Measurements from ENCODE around the gene LILRB3. TPM values are rescaled to one million over a fixed set of nuclear protein-coding genes. Genes with fewer than 3 reads are reported as not detected.
"Not testable (repeated sequence)": the region's sequence is repeated elsewhere in the genome, so short reads cannot be mapped to it uniquely, and the experiment has no call there.

The LILRB3 gene
- total and polyA plus RNA-seq, 4 donors = 0.59 to 5.1 (median 1.3) TPM

DNA sequence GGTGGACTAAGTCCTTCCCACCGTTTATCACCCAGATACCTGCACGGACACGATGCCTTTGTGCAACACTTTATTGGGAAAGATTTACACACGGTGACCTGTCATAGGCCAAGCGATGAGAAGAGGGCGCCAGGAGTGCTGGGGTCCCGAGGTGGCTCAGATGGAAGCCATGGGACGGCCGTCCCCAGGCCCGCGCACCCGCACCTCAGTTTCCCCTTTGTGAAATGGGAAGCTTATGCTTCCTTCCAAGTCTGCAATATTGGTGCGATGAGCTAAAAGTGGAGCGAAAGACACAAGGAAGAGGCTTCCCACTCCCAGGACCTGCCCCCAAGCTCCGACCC, 49.5 kb downstream of the LILRB3 start:
- no peak overlapping the region for H3K27ac ChIP-seq (ENCODE audit: low read depth, low read length)
- H3K36me3 ChIP-seq (ENCODE audit: control insufficient read depth, insufficient read depth, low read length) = peaks cover 33% of the 10 kb centered on the region
- DNase-seq (ENCODE audit: low read depth in 4 of 6, low spot score in 6 of 6) = no peak
- H3K4me3 ChIP-seq (ENCODE audit: low read depth, low read length) = no peak overlapping the region
- peaks cover 3% of the 10 kb centered on the region for H3K4me1 ChIP-seq (ENCODE audit: control insufficient read depth, insufficient read depth, low read length)
- no peaks in the 10 kb centered on the region for H3K9me3 ChIP-seq (ENCODE audit: control insufficient read depth, insufficient read depth, low read length)
- H3K27me3 ChIP-seq (ENCODE audit: control insufficient read depth, insufficient read depth, low read length) = no peaks in the 10 kb centered on the region
- WGBS (ENCODE audit: insufficient coverage) = 28% methylated on average over 10 of the region's 15 CpGs

DNA sequence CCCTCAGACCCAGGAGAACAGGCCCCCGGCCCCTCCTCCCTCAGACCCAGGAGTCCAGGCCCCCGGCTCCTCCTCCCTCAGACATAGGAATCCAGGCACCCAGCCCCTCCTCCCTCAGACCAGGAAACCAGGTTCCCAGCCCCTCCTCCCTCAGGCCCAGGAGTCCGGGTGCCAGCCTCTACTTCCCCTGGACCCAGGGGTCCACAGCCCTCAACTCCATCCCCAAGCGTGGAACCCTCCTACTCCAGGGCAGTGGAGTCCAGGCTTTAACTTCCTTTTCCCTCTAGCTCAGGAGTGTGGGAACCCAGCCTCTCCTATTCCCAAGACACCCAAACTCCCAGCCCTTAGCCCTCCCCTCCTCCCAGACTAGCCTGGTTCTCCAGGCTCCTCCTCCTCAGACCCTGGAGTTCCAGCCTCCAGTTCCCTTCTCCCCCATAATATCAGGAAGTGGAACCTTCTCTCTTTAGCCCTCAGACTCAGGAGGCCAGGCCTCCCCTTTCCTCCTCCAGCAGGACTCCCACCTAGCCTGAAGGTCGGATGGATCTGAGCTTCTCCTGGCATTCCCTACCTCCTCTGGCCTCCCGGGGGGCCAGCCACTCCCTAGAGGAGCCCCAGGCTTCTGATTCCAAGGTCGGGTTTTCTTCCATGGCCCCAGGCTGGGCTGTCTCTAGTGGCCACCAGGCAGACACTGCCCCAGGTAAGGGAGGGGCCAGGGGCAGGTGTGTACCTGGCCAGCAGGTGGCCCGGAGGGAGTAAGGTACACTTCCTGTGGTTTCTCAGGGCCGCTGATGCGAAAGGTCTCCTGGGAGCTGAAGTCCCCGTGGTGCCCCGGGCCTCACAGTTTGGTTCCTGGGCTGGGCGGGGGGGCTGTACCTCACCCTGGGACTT, 50.1 kb downstream of the LILRB3 start, which contains the start of gene TMC4:
Gene TMC4, minus strand, starts transcription at position 690 of the 888 bp plus-strand sequence. Its CDS starts 43 bp downstream, at position 647.
- Histone ChIP-seq H3K27ac (ENCODE audit: low read depth, low read length) (no peak within 1 kb of the TSS), H3K4me1 (ENCODE audit: control insufficient read depth, insufficient read depth, low read length) (peaks cover 5% of the 10 kb centered on the region), H3K27me3 (ENCODE audit: control insufficient read depth, insufficient read depth, low read length) (no peaks in the 10 kb centered on the region), H3K36me3 (ENCODE audit: control insufficient read depth, insufficient read depth, low read length) (peaks cover 28% of the 10 kb centered on the region), H3K9me3 (ENCODE audit: control insufficient read depth, insufficient read depth, low read length) (no peaks in the 10 kb centered on the region), H3K4me3 (ENCODE audit: low read depth, low read length) (no peak within 1 kb of the TSS)
- DNase-seq (ENCODE audit: low read depth in 4 of 6, low spot score in 6 of 6) = no peak
- WGBS (ENCODE audit: insufficient coverage) = 15% methylated on average over 13 of the region's 13 CpGs

DNA sequence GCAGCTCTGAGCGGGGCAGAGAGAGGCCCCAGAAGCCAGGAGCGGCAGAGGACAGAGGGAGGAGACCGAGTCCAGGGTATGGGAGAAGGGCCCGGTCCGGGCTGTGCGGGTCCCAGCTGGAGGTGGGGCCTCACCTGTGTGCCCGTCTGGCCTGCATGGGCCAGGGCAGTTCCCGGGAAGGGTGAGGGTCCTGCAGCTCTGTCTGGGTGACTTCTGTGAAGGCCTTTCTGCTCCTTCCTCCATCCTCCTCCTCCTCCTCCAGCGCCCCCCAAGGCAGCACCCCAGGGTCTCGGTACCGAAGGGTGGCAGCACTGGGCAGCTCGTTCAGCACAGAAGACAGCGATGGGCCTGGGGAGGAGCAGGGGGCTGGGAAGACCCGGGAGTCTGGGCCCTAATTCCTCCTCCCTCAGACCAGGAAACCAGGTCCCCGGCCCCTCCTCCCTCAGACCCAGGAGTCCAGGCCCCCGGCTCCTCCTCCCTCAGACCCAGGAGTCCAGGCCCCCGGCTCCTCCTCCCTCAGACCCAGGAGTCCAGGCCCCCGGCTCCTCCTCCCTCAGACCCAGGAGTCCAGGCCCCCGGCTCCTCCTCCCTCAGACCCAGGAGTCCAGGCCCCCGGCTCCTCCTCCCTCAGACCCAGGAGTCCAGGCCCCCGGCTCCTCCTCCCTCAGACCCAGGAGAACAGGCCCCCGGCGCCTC, 50.9 kb downstream of the LILRB3 start:
- H3K4me3 ChIP-seq (ENCODE audit: low read depth, low read length); H3K9me3 ChIP-seq (ENCODE audit: control insufficient read depth, insufficient read depth, low read length); DNase-seq (ENCODE audit: low read depth in 4 of 6, low spot score in 6 of 6); H3K27me3 ChIP-seq (ENCODE audit: control insufficient read depth, insufficient read depth, low read length); H3K27ac ChIP-seq (ENCODE audit: low read depth, low read length); H3K4me1 ChIP-seq (ENCODE audit: control insufficient read depth, insufficient read depth, low read length): not testable (repeated sequence)
- 90% methylated on average over 5 of the region's 23 CpGs for WGBS (ENCODE audit: insufficient coverage)
- peaks cover 28% of the 10 kb centered on the region for H3K36me3 ChIP-seq (ENCODE audit: control insufficient read depth, insufficient read depth, low read length)

DNA sequence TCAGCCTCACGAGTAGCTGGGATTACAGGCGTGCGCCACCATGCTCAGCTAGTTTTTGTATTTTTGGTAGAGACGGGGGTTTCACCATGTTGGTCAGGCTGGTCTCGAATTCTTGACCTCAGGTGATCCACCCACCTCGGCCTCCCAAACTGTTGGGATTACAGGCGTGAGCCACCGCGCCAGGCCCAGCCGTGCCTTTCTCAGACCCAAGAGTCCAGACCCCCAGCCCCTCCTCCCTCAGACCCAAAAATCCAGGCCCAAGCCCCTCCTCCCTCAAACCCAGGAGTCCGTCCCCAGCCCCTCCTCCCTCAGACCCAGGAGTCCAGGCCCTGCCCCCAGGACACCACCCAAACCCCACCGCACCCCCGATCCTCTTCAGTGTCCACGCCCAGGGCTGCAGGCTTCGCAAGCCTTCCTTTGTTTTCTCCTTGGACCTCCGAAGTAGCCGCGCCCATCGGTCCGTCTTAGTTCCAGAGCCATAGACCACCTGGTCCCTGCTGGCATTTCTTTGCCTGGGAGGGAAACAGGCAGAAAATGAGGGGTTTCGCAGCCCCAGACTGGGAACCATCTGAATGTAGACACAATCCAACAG, 53.6 kb downstream of the LILRB3 start:
- Histone ChIP-seq H3K4me3 (ENCODE audit: low read depth, low read length) (no peak overlapping the region), H3K36me3 (ENCODE audit: control insufficient read depth, insufficient read depth, low read length) (peaks cover 10% of the 10 kb centered on the region), H3K4me1 (ENCODE audit: control insufficient read depth, insufficient read depth, low read length) (peaks cover 11% of the 10 kb centered on the region), H3K27me3 (ENCODE audit: control insufficient read depth, insufficient read depth, low read length) (peaks cover 11% of the 10 kb centered on the region), H3K27ac (ENCODE audit: low read depth, low read length) (no peak overlapping the region), H3K9me3 (ENCODE audit: control insufficient read depth, insufficient read depth, low read length) (no peaks in the 10 kb centered on the region)
- WGBS (ENCODE audit: insufficient coverage) = 93% methylated on average over 12 of the region's 21 CpGs
- no peak for DNase-seq (ENCODE audit: low read depth in 4 of 6, low spot score in 6 of 6)

DNA sequence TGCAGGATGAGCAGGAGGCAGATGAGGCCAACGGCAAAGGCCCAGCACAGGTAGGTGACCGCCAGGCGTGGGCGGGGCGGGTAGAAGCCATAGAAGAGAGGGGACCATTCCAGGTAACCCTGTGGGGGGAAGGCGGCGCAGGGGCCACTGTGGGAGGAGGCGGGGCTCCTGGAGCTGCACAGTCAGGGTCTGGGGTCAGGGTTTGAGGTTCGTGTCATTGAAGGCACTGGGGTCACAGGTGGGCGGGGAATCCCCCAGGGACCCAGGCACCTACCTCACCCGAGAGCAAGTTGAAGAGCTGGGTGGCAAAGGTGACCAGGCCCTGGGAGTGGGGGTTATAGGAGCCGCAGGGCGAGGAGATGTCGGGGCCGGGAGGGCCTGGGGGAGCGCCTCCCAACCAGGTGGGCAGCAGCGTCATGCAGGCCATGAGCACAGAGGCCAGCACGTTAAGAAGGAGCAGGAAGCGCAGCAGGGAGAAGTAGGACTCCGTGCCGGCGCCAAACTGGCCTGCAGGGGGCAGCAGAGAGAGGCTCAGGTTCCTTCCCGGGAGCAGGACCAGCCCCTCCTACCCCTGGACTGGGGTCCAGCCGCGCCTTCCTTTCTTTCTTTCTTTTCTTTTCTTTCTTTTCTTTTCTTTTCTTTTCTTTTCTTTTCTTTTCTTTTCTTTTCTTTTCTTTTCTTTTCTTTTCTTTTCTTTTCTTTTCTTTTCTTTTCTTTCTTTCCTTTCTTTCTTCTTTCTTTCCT, 54.5 kb downstream of the LILRB3 start:
- Histone ChIP-seq H3K36me3 (ENCODE audit: control insufficient read depth, insufficient read depth, low read length) (peaks cover 4% of the 10 kb centered on the region), H3K27ac (ENCODE audit: low read depth, low read length) (no peak overlapping the region), H3K27me3 (ENCODE audit: control insufficient read depth, insufficient read depth, low read length) (peaks cover 13% of the 10 kb centered on the region), H3K4me3 (ENCODE audit: low read depth, low read length) (no peak overlapping the region), H3K4me1 (ENCODE audit: control insufficient read depth, insufficient read depth, low read length) (peaks cover 11% of the 10 kb centered on the region), H3K9me3 (ENCODE audit: control insufficient read depth, insufficient read depth, low read length) (no peaks in the 10 kb centered on the region)
- peak in 3 of 6 donors; percentile 79 to 94 (median 94) for DNase-seq (ENCODE audit: low read depth in 4 of 6, low spot score in 6 of 6)
- 32% methylated on average over 22 of the region's 25 CpGs for WGBS (ENCODE audit: insufficient coverage)

Small RNA genes lying within 50 kb of the gene (small RNA-seq; reads per million reads assigned to genes)
- gene RNU6-1307P (ENCODE audit: low replicate concordance) = not detected

Other genes with a start within 250 kb of the LILRB3 start
- under 1 TPM; 0.20 to 0.94 TPM for gene CACNG6, start 231.4 kb downstream of the LILRB3 start, total RNA-seq
- gene CACNG6, start 231.4 kb downstream of the LILRB3 start, polyA plus RNA-seq (ENCODE audit: insufficient read length in 2 of 2) = 1 to 10 TPM; 2.3 to 2.4 TPM
- 1 to 10 TPM in 1 of 2 donors, under 1 TPM in 1; 0.28 to 1.8 TPM for gene VSTM1, start 159.1 kb downstream of the LILRB3 start, total RNA-seq
- gene VSTM1, start 159.1 kb downstream of the LILRB3 start, polyA plus RNA-seq (ENCODE audit: insufficient read length in 2 of 2) = 1 to 10 TPM in 1 of 2 donors, under 1 TPM in 1; 0.41 to 1.1 TPM
- gene TARM1, start 141.6 kb downstream of the LILRB3 start, total RNA-seq = under 1 TPM in 1 of 2 donors, not detected in 1; 0.50 TPM
- under 1 TPM in 1 of 2 donors, not detected in 1; 0.17 TPM for gene TARM1, start 141.6 kb downstream of the LILRB3 start, polyA plus RNA-seq (ENCODE audit: insufficient read length in 2 of 2)
- 1 to 10 TPM in 1 of 2 donors, under 1 TPM in 1; 0.44 to 1.1 TPM for gene OSCAR, start 122.2 kb downstream of the LILRB3 start, total RNA-seq
- 1 to 10 TPM; 1.7 to 1.8 TPM for gene OSCAR, start 122.2 kb downstream of the LILRB3 start, polyA plus RNA-seq (ENCODE audit: insufficient read length in 2 of 2)
- gene NDUFA3, start 120.2 kb downstream of the LILRB3 start, total RNA-seq = 100 to 1,000 TPM in 1 of 2 donors, 1 to 10 TPM in 1; 8.4 to 277 TPM
- gene NDUFA3, start 120.2 kb downstream of the LILRB3 start, polyA plus RNA-seq (ENCODE audit: insufficient read length in 2 of 2) = 100 to 1,000 TPM; 203 to 241 TPM
- gene TFPT, start 107.3 kb downstream of the LILRB3 start, total RNA-seq = 10 to 100 TPM in 1 of 2 donors, 1 to 10 TPM in 1; 8.4 to 20.1 TPM
- 10 to 100 TPM; 28.4 to 34.5 TPM for gene TFPT, start 107.3 kb downstream of the LILRB3 start, polyA plus RNA-seq (ENCODE audit: insufficient read length in 2 of 2)
- gene PRPF31, start 107.3 kb downstream of the LILRB3 start, total RNA-seq = 10 to 100 TPM; 26.9 to 54.4 TPM
- gene PRPF31, start 107.3 kb downstream of the LILRB3 start, polyA plus RNA-seq (ENCODE audit: insufficient read length in 2 of 2) = 10 to 100 TPM; 69.9 to 72.4 TPM
- 10 to 100 TPM in 1 of 2 donors, 1 to 10 TPM in 1; 7.2 to 14.4 TPM for gene CNOT3, start 85.2 kb downstream of the LILRB3 start, total RNA-seq
- gene CNOT3, start 85.2 kb downstream of the LILRB3 start, polyA plus RNA-seq (ENCODE audit: insufficient read length in 2 of 2) = 10 to 100 TPM; 59.0 to 62.9 TPM
- gene LENG1, start 63.3 kb downstream of the LILRB3 start, total RNA-seq = 10 to 100 TPM in 1 of 2 donors, 1 to 10 TPM in 1; 3.7 to 13.3 TPM
- 10 to 100 TPM; 11.8 to 11.9 TPM for gene LENG1, start 63.3 kb downstream of the LILRB3 start, polyA plus RNA-seq (ENCODE audit: insufficient read length in 2 of 2)
- gene TMC4, start 49.8 kb downstream of the LILRB3 start, total RNA-seq = 1 to 10 TPM in 1 of 2 donors, under 1 TPM in 1; 0.50 to 2.1 TPM
- 1 to 10 TPM; 2.8 to 4.2 TPM for gene TMC4, start 49.8 kb downstream of the LILRB3 start, polyA plus RNA-seq (ENCODE audit: insufficient read length in 2 of 2)
- gene MBOAT7, start 33.4 kb downstream of the LILRB3 start, total RNA-seq = 10 to 100 TPM; 31.6 to 32.8 TPM
- 100 to 1,000 TPM; 109 to 112 TPM for gene MBOAT7, start 33.4 kb downstream of the LILRB3 start, polyA plus RNA-seq (ENCODE audit: insufficient read length in 2 of 2)
- 10 to 100 TPM; 24.6 to 43.6 TPM for gene TSEN34, start 31.7 kb downstream of the LILRB3 start, total RNA-seq
- 10 to 100 TPM; 49.1 to 53.0 TPM for gene TSEN34, start 31.7 kb downstream of the LILRB3 start, polyA plus RNA-seq (ENCODE audit: insufficient read length in 2 of 2)
- gene RPS9, start 22.1 kb downstream of the LILRB3 start, total RNA-seq = 1,000 to 10,000 TPM; 1,598 to 1,602 TPM
- 1,000 to 10,000 TPM; 1,091 to 1,368 TPM for gene RPS9, start 22.1 kb downstream of the LILRB3 start, polyA plus RNA-seq (ENCODE audit: insufficient read length in 2 of 2)
- under 1 TPM; 0.33 to 0.99 TPM for gene LILRA6, start 19.8 kb upstream of the LILRB3 start, total RNA-seq
- gene LILRA6, start 19.8 kb upstream of the LILRB3 start, polyA plus RNA-seq (ENCODE audit: insufficient read length in 2 of 2) = under 1 TPM; 0.53 to 0.67 TPM
- gene LILRB5, start 34.3 kb upstream of the LILRB3 start, total RNA-seq = 1 to 10 TPM; 2.4 to 4.0 TPM
- 1 to 10 TPM in 1 of 2 donors, under 1 TPM in 1; 0.84 to 2.5 TPM for gene LILRB5, start 34.3 kb upstream of the LILRB3 start, polyA plus RNA-seq (ENCODE audit: insufficient read length in 2 of 2)
- gene LILRB2, start 58.1 kb upstream of the LILRB3 start, total RNA-seq = 1 to 10 TPM in 1 of 2 donors, under 1 TPM in 1; 0.61 to 1.6 TPM
- under 1 TPM; 0.43 to 0.54 TPM for gene LILRB2, start 58.1 kb upstream of the LILRB3 start, polyA plus RNA-seq (ENCODE audit: insufficient read length in 2 of 2)
- gene LILRA5, start 90.2 kb upstream of the LILRB3 start, total RNA-seq = 1 to 10 TPM in 1 of 2 donors, under 1 TPM in 1; 0.50 to 3.2 TPM
- gene LILRA5, start 90.2 kb upstream of the LILRB3 start, polyA plus RNA-seq (ENCODE audit: insufficient read length in 2 of 2) = under 1 TPM in 1 of 2 donors, not detected in 1; 0.54 TPM
- gene LILRA4, start 116.2 kb upstream of the LILRB3 start, total RNA-seq = 1 to 10 TPM in 1 of 2 donors, under 1 TPM in 1; 0.50 to 1.4 TPM
- gene LILRA4, start 116.2 kb upstream of the LILRB3 start, polyA plus RNA-seq (ENCODE audit: insufficient read length in 2 of 2) = 1 to 10 TPM in 1 of 2 donors, under 1 TPM in 1; 0.38 to 1.7 TPM
- 10 to 100 TPM in 1 of 2 donors, 1 to 10 TPM in 1; 9.4 to 12.3 TPM for gene LAIR1, start 141.9 kb upstream of the LILRB3 start, total RNA-seq
- gene LAIR1, start 141.9 kb upstream of the LILRB3 start, polyA plus RNA-seq (ENCODE audit: insufficient read length in 2 of 2) = 1 to 10 TPM; 6.7 to 6.9 TPM
- 100 to 1,000 TPM; 170 to 223 TPM for gene TTYH1, start 192.5 kb upstream of the LILRB3 start, total RNA-seq
- gene TTYH1, start 192.5 kb upstream of the LILRB3 start, polyA plus RNA-seq (ENCODE audit: insufficient read length in 2 of 2) = 1,000 to 10,000 TPM in 1 of 2 donors, 100 to 1,000 TPM in 1; 857 to 1,011 TPM
- 10 to 100 TPM; 25.3 to 52.0 TPM for gene LENG8, start 226.2 kb upstream of the LILRB3 start, total RNA-seq
- 100 to 1,000 TPM; 199 to 269 TPM for gene LENG8, start 226.2 kb upstream of the LILRB3 start, polyA plus RNA-seq (ENCODE audit: insufficient read length in 2 of 2)
- 1 to 10 TPM; 1.2 to 3.2 TPM for gene LENG9, start 240.8 kb upstream of the LILRB3 start, total RNA-seq
- gene LENG9, start 240.8 kb upstream of the LILRB3 start, polyA plus RNA-seq (ENCODE audit: insufficient read length in 2 of 2) = 1 to 10 TPM; 2.5 to 2.8 TPM

Data from spinal cord (tissue), 10 donors.